Endothelial cell of umbilical vein (primary cell): ENCODE data around the gene CENPL. TPM values are rescaled to one million over a fixed set of nuclear protein-coding genes. Genes with fewer than 3 reads are reported as not detected.

Source experiments
- BruUV-seq: library from RNA; stranded (reverse); fragments of 400-500 nt; replicated peaks from 2 replicates; lab custom pipeline; 2021; lab: Mats Ljungman, UMichigan
- CTCF ChIA-PET: fragments of 300-600, 350-600 bp; sonication (Branson Sonifier 250); formaldehyde crosslinking; loops from one replicate; lab custom pipeline; 2021; ENCODE audit warnings: antibody characterized with exemption, inconsistent platforms; lab: Charles Lee
- POLR2A ChIA-PET: fragments of 300-600, 350-600 bp; sonication (Branson Sonifier 250); formaldehyde crosslinking; loops from one replicate; lab custom pipeline; 2021; ENCODE audit warnings: antibody characterized with exemption, inconsistent platforms; lab: Charles Lee
- DNase-seq: peaks from one replicate; pipeline ENCODE4 v3.0.0-alpha.2; 2011; ENCODE audit warnings: low read depth, low spot score
- FAIRE-seq: peaks from 2 replicates; lab custom pipeline; 2011; peaks lifted over from hg19 to GRCh38; lab: Jason Lieb, UNC
- H2AFZ ChIP-seq: 2 replicates; pipeline ENCODE4 v1.6.0; 2012; ENCODE audit warnings: low read depth, low read length, control low read depth, inconsistent platforms
- H3K27ac ChIP-seq: 2 replicates; pipeline ENCODE4 v1.5.1; 2011; ENCODE audit warnings: low read depth, mild to moderate bottlenecking, control low read depth, low read length, moderate library complexity; ENCODE audit not compliant: insufficient read depth
- H3K27me3 ChIP-seq, 2 experiments: 2 replicates each; pipeline versions ENCODE4 v1.6.0 to v1.6.1; 2011; ENCODE audit warnings: low read length in 2 of 2, mixed read lengths in 1 of 2; ENCODE audit not compliant: control insufficient read depth in 2 of 2, insufficient read depth in 2 of 2
- H3K36me3 ChIP-seq, 2 experiments: 2 replicates in 1 of 2; 3 replicates in 1 of 2; pipeline ENCODE4 v1.5.1; 2011; ENCODE audit warnings: low read length in 2 of 2, mild to moderate bottlenecking in 1 of 2, moderate library complexity in 1 of 2; ENCODE audit not compliant: control insufficient read depth in 2 of 2, insufficient read depth in 2 of 2; ENCODE audit errors: extremely low read depth in 1 of 2
- H3K4me1 ChIP-seq: 3 replicates; pipeline ENCODE4 v1.5.1; 2011; ENCODE audit warnings: mild to moderate bottlenecking, low read length; ENCODE audit not compliant: control insufficient read depth, insufficient read depth; ENCODE audit errors: extremely low read depth
- H3K4me2 ChIP-seq: 2 replicates; pipeline ENCODE4 v1.6.1; 2011; ENCODE audit warnings: low read length, control low read depth, mixed read lengths; ENCODE audit not compliant: insufficient read depth
- H3K4me3 ChIP-seq, 3 experiments: fragments of 200-600 bp in 1 of 3; sonication (generic), shearing (Covaris generic) in 1 of 3; replicated peaks in 1 of 3; 2 replicates each; pipeline ENCODE4 v1.5.1; 2011 to 2016; ENCODE audit warnings: control low read depth in 3 of 3, low read length in 3 of 3, mild to moderate bottlenecking in 2 of 3, inconsistent platforms in 1 of 3, low read depth in 1 of 3, moderate library complexity in 1 of 3; ENCODE audit not compliant: insufficient read depth in 1 of 3
- H3K79me2 ChIP-seq: 2 replicates; pipeline ENCODE4 v1.6.0; 2012; ENCODE audit warnings: low read length, inconsistent platforms; ENCODE audit not compliant: control insufficient read depth, insufficient read depth
- H3K9ac ChIP-seq: replicated peaks from 2 replicates; pipeline ENCODE3; 2011; ENCODE audit warnings: low read length, control low read depth; ENCODE audit not compliant: insufficient read depth; ENCODE audit errors: extremely low read depth
- H3K9me1 ChIP-seq: replicated peaks from 3 replicates; pipeline ENCODE4 v1.6.0; 2011; ENCODE audit warnings: mild to moderate bottlenecking, low read length; ENCODE audit not compliant: control insufficient read depth, insufficient read depth; ENCODE audit errors: extremely low read depth
- H3K9me3 ChIP-seq: replicated peaks from 2 replicates; pipeline ENCODE4 v1.5.1; 2012; ENCODE audit warnings: low read length, inconsistent platforms; ENCODE audit not compliant: control insufficient read depth, insufficient read depth
- H4K20me1 ChIP-seq: replicated peaks from 2 replicates; pipeline ENCODE3; 2011; ENCODE audit warnings: mild to moderate bottlenecking, low read length; ENCODE audit not compliant: control insufficient read depth, insufficient read depth; ENCODE audit errors: extremely low read depth
- EZH2 ChIP-seq: IDR thresholded peaks from 2 replicates; pipeline ENCODE4 v1.6.1; 2012; ENCODE audit warnings: borderline replicate concordance, low read depth, mild to moderate bottlenecking, moderate library complexity, low read length, inconsistent platforms; ENCODE audit not compliant: severe bottlenecking
- FOS ChIP-seq: IDR thresholded peaks from 2 replicates; pipeline ENCODE4 v1.6.1; 2011; ENCODE audit warnings: mild to moderate bottlenecking, low read length, moderate library complexity, borderline replicate concordance; ENCODE audit not compliant: insufficient read depth
- GATA2 ChIP-seq: IDR thresholded peaks from 2 replicates; pipeline ENCODE4 v1.7.0; 2011; ENCODE audit warnings: low read depth, mild to moderate bottlenecking, moderate library complexity, mixed read lengths, low read length; ENCODE audit not compliant: insufficient read length, insufficient read depth
- JUN ChIP-seq: IDR thresholded peaks from 2 replicates; pipeline ENCODE4 v1.6.1; 2011; ENCODE audit warnings: borderline replicate concordance, low read depth; ENCODE audit not compliant: insufficient read length, insufficient read depth
- POLR2AphosphoS5 ChIP-seq: IDR thresholded peaks from 2 replicates; pipeline ENCODE4 v1.6.1; 2012; ENCODE audit warnings: low read depth, mild to moderate bottlenecking, control low read depth, low read length, moderate library complexity; ENCODE audit not compliant: insufficient read depth
- dilution Hi-C: fragments of 300-500 bp; cut with MboI; formaldehyde crosslinking; loops from one replicate; pipeline ENCODE4 v1.15.0; 2019; ENCODE audit warnings: low sequenced_read_pairs; ENCODE audit not compliant: extremely low pct_ligation_motif_present
- intact Hi-C: fragments of 100-400 bp; cut with micrococcal nuclease; formaldehyde crosslinking; loops from one replicate; pipeline ENCODE4 v1.10.0; 2022
- polyA plus RNA-seq, 4 experiments: library from polyadenylated mRNA; depleted of rRNA in 3 of 4; stranded (reverse) in 3 of 4; unstranded in 1 of 4; fragments of >200 nt; gene quantifications; 2 replicates each; pipeline versions ENCODE4 v1.2.1 to v1.2.3, GENCODE V29; 2011 to 2012; ENCODE audit warnings: missing spikeins in 1 of 4
- total RNA-seq: library from RNA; stranded (reverse); gene quantifications from 2 replicates; pipeline ENCODE4 v1.2.3, GENCODE V29; 2021
- TF ChIP-seq, protein P1 (sequence below), 2 donors: IDR thresholded peaks; 1 replicate in 1 of 2; 2 replicates in 1 of 2; pipeline ENCODE4 v1.5.1; 2011; ENCODE audit warnings: low read length in 2 of 2, mild to moderate bottlenecking in 2 of 2, moderate library complexity in 2 of 2, control low read depth in 1 of 2, inconsistent platforms in 1 of 2, low read depth in 1 of 2; ENCODE audit not compliant: insufficient read depth in 1 of 2; ENCODE audit errors: extremely low read depth in 1 of 2

Gene CENPL
- total and polyA plus RNA-seq, 2 donors (not counting 3 experiments of a cell fraction or from before 2014, with no cell fraction given), result 5.9 to 20.8 TPM

DNA sequence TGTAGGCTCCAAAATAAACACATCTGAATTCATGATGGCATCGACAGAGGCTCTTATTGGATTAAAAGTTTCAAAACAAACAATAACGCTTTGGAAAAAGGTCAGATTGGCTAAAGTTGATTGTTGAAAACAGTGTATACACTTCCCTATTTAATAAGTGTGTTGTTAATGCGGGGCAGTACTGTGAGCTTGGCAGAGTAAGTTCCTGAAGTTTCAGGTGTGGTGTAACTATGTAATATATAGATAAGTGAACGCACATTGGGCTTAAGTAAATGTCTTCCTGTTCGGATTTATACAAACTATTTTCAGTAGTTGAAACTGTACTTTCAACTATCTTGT is 44.3 kb upstream of the CENPL start:
- H3K9ac ChIP-seq, result peak overlapping the region; percentile 54
- H3K4me1 ChIP-seq, result peaks cover 47% of the 10 kb centered on the region
- H3K4me3 ChIP-seq, result peak overlapping the region; percentile 13 to 90 (median 49)
- peaks cover 3% of the 10 kb centered on the region for H4K20me1 ChIP-seq
- intact Hi-C loops (loop anchor here (2.0 to 5.0 kb wide), 4 partner anchors 290 to 1128 kb away; partner anchors contain the start of genes CACYBP and RABGAP1L), dilution Hi-C loops (no loop called here)
- no peaks in the 10 kb centered on the region for H3K9me1 ChIP-seq
- H3K4me2 ChIP-seq, result peak overlapping the region; percentile 49
- H2AFZ ChIP-seq, result peak overlapping the region; percentile 0
- TF ChIP-seq EZH2, result no peak
- no peak for TF ChIP-seq JUN
- no peak for TF ChIP-seq FOS
- no peak for TF ChIP-seq POLR2AphosphoS5
- no peak for TF ChIP-seq GATA2
- TF ChIP-seq, protein P1, sequence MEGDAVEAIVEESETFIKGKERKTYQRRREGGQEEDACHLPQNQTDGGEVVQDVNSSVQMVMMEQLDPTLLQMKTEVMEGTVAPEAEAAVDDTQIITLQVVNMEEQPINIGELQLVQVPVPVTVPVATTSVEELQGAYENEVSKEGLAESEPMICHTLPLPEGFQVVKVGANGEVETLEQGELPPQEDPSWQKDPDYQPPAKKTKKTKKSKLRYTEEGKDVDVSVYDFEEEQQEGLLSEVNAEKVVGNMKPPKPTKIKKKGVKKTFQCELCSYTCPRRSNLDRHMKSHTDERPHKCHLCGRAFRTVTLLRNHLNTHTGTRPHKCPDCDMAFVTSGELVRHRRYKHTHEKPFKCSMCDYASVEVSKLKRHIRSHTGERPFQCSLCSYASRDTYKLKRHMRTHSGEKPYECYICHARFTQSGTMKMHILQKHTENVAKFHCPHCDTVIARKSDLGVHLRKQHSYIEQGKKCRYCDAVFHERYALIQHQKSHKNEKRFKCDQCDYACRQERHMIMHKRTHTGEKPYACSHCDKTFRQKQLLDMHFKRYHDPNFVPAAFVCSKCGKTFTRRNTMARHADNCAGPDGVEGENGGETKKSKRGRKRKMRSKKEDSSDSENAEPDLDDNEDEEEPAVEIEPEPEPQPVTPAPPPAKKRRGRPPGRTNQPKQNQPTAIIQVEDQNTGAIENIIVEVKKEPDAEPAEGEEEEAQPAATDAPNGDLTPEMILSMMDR (IDR thresholded peaks at IDR 0.05; ENCODE audit: extremely low read depth in 1 of 2, insufficient read depth in 1 of 2, low read depth in 1 of 2, low read length in 2 of 2), result no peak
- FAIRE-seq (peak; percentile 72), DNase-seq (peak; percentile 88)
- peaks cover 37% of the 10 kb centered on the region for H3K79me2 ChIP-seq
- H3K9me3 ChIP-seq, result no peaks in the 10 kb centered on the region
- POLR2A ChIA-PET, result interaction anchor here (0.5 to 2.5 kb wide), 5 partner anchors 8 to 1338 kb away, joined by 3 to 18 read pairs (median 7); partner anchors contain the start of genes CENPL and DARS2
- BruUV-seq, result no TSS peak
- peak overlapping the region; percentile 64 for H3K27ac ChIP-seq
- CTCF ChIA-PET, result interaction anchor here (0.9 to 2.1 kb wide), 5 partner anchors 21 to 1127 kb away, joined by 3 to 6 read pairs (median 5); partner anchors contain the start of gene DARS2
- no peaks in the 10 kb centered on the region for H3K27me3 ChIP-seq
- peaks cover 5 to 28% of the 10 kb centered on the region in 2 experiments for H3K36me3 ChIP-seq
